Neural progenitor cell (in vitro differentiated cells): Measurements from ENCODE around the gene PEX7. TPM values are rescaled to one million over a fixed set of nuclear protein-coding genes. Genes with fewer than 3 reads are reported as not detected.

Experiments
- DNase-seq: peaks from one replicate; pipeline ENCODE4 v3.0.0-alpha.2; 2016; ENCODE audit warnings: low spot score
- H2AFZ ChIP-seq: fragments of 200-600 bp; sonication (generic); replicated peaks from 2 replicates; pipeline ENCODE4 v1.6.1; 2016; ENCODE audit warnings: antibody characterized with exemption
- H3F3A ChIP-seq: fragments of 200-600 bp; sonication (generic); 2 replicates; pipeline ENCODE4 v1.6.1; 2016; ENCODE audit warnings: antibody characterized with exemption, low read depth
- H3K27ac ChIP-seq: fragments of 200-600 bp; sonication (generic); 2 replicates; pipeline ENCODE4 v1.5.1; 2016; ENCODE audit warnings: mild to moderate bottlenecking
- H3K27me3 ChIP-seq: fragments of 200-600 bp; sonication (generic); 2 replicates; pipeline ENCODE4 v1.6.1; 2016; ENCODE audit warnings: mild to moderate bottlenecking, moderate library complexity
- H3K36me3 ChIP-seq: fragments of 200-600 bp; sonication (generic); 2 replicates; pipeline ENCODE4 v1.5.1; 2016
- H3K4me1 ChIP-seq: fragments of 200-600 bp; sonication (generic); 2 replicates; pipeline ENCODE4 v1.6.1; 2016; ENCODE audit warnings: mixed run types
- H3K4me2 ChIP-seq: fragments of 200-600 bp; sonication (generic); 2 replicates; pipeline ENCODE4 v1.6.1; 2016
- H3K4me3 ChIP-seq: fragments of 200-600 bp; sonication (generic); 2 replicates; pipeline ENCODE4 v1.5.1; 2016
- H3K79me2 ChIP-seq: fragments of 200-600 bp; sonication (generic); 2 replicates; pipeline ENCODE4 v1.6.1; 2016; ENCODE audit warnings: low read depth
- H3K9ac ChIP-seq: fragments of 200-600 bp; sonication (generic); 2 replicates; pipeline ENCODE4 v1.6.1; 2016
- H3K9me3 ChIP-seq: fragments of 200-600 bp; sonication (generic); 2 replicates; pipeline ENCODE4 v1.5.1; 2016; ENCODE audit warnings: low read depth
- H4K20me1 ChIP-seq: fragments of 200-600 bp; sonication (generic); 2 replicates; pipeline ENCODE4 v1.6.1; 2016; ENCODE audit warnings: low read depth
- H3K27ac Mint-ChIP-seq: 3 replicates; pipeline ENCODE4 v1.8.0; 2021; ENCODE audit warnings: mixed read lengths
- H3K27me3 Mint-ChIP-seq: 2 replicates; pipeline ENCODE4 v1.8.0; 2022; ENCODE audit warnings: low read depth, mild to moderate bottlenecking, inconsistent platforms, moderate library complexity, mixed read lengths; ENCODE audit not compliant: insufficient read depth
- H3K36me3 Mint-ChIP-seq: 3 replicates; pipeline ENCODE4 v1.8.0; 2021; ENCODE audit warnings: mixed read lengths
- H3K4me1 Mint-ChIP-seq: 3 replicates; pipeline ENCODE4 v1.8.0; 2021; ENCODE audit warnings: mixed read lengths
- H3K4me3 Mint-ChIP-seq: 3 replicates; pipeline ENCODE4 v1.8.0; 2021; ENCODE audit warnings: mild to moderate bottlenecking, moderate library complexity, mixed read lengths
- H3K9me3 Mint-ChIP-seq: 3 replicates; pipeline ENCODE4 v1.8.0; 2020; ENCODE audit warnings: mixed read lengths
- CTCF ChIP-seq: fragments of 200-600 bp; sonication (generic); IDR thresholded peaks from 2 replicates; pipeline ENCODE4 v1.5.1; 2017; ENCODE audit warnings: antibody characterized with exemption, mild to moderate bottlenecking
- EZH2 ChIP-seq: fragments of 200-600 bp; sonication (generic); IDR thresholded peaks from 2 replicates; pipeline ENCODE4 v1.6.1; 2017; ENCODE audit warnings: antibody characterized with exemption, mild to moderate bottlenecking, moderate library complexity
- EZH2phosphoT487 ChIP-seq: fragments of 200-600 bp; sonication (generic); IDR thresholded peaks from 2 replicates; pipeline ENCODE4 v1.6.1; 2017; ENCODE audit warnings: antibody characterized with exemption
- total RNA-seq: library from RNA; depleted of rRNA; stranded (reverse); fragments of >200 nt; gene quantifications from 2 replicates; pipeline ENCODE4 v1.2.3, GENCODE V29; 2015; ENCODE audit warnings: low replicate concordance

Gene PEX7
- total RNA-seq, 1 donor from 2014 or later, result 16.9 TPM

- no peak overlapping the region for H3K27ac Mint-ChIP-seq
- peaks cover 5% of the 10 kb centered on the region for H3K36me3 Mint-ChIP-seq
- Histone ChIP-seq H3K79me2 (no peaks in the 10 kb centered on the region), H3K36me3 (no peaks in the 10 kb centered on the region), H3K4me3 (peak overlapping the region; percentile 51), H4K20me1 (no peaks in the 10 kb centered on the region), H3K27ac (no peak overlapping the region), H3K9ac (no peak overlapping the region), H3K4me1 (peaks cover 5% of the 10 kb centered on the region), H3F3A (no peaks in the 10 kb centered on the region), H3K4me2 (peak overlapping the region; percentile 78), H2AFZ (no peak overlapping the region), H3K27me3 (peaks cover 67% of the 10 kb centered on the region), H3K9me3 (no peaks in the 10 kb centered on the region)
- H3K9me3 Mint-ChIP-seq, result peaks cover 3% of the 10 kb centered on the region
- peak overlapping the region; percentile 92 for H3K4me3 Mint-ChIP-seq
- H3K27me3 Mint-ChIP-seq, result peaks cover 26% of the 10 kb centered on the region
- DNase-seq, result no peak
- H3K4me1 Mint-ChIP-seq, result peaks cover 6% of the 10 kb centered on the region
- no peak for TF ChIP-seq CTCF
- TF ChIP-seq EZH2phosphoT487, result no peak
- TF ChIP-seq EZH2, result no peak
Observed at GRCh38 chr6:136793363-136793762, 29.0 kb upstream of the PEX7 start.

- no peaks in the 10 kb centered on the region for H3K79me2 ChIP-seq
- no peak for DNase-seq
- no peaks in the 10 kb centered on the region for H3F3A ChIP-seq
- TF ChIP-seq EZH2phosphoT487, result no peak
- TF ChIP-seq EZH2, result no peak
- no peak for TF ChIP-seq CTCF
- Mint-ChIP-seq H3K4me1 (peaks cover 6% of the 10 kb centered on the region), H3K27me3 (peaks cover 25% of the 10 kb centered on the region), H3K4me3 (no peak overlapping the region), H3K9me3 (peaks cover 3% of the 10 kb centered on the region), H3K36me3 (peaks cover 5% of the 10 kb centered on the region), H3K27ac (no peak overlapping the region)
- no peak overlapping the region for H3K4me2 ChIP-seq
- no peak overlapping the region for H3K4me3 ChIP-seq
- peaks cover 5% of the 10 kb centered on the region for H3K4me1 ChIP-seq
- H3K9me3 ChIP-seq, result no peaks in the 10 kb centered on the region
- no peaks in the 10 kb centered on the region for H3K36me3 ChIP-seq
- no peak overlapping the region for H2AFZ ChIP-seq
- H3K27me3 ChIP-seq, result peaks cover 49% of the 10 kb centered on the region
- no peaks in the 10 kb centered on the region for H4K20me1 ChIP-seq
- no peak overlapping the region for H3K9ac ChIP-seq
- no peak overlapping the region for H3K27ac ChIP-seq
Observed at GRCh38 chr6:136795386-136795785, 27.0 kb upstream of the PEX7 start.

DNA sequence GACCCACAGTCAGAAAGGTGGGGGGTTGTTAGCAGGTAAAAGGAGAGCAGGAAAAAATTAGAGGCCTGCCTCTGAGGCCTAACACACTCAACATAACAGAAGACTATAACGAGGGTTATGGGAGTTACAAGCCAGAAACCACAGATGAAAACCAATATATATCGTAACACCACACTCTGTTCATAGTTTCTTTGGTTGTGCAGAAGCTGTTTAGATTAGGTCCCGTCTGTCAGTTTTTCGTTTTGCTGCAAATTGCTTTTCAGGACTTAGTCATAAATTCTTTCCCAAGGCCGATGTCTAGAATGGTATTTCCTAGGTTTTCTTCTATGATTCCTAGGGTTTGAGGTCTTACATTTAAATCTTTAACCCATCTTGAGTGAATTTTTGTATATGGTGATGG lies 26.4 kb upstream of the PEX7 start:
- H3K4me3 Mint-ChIP-seq, result no peak overlapping the region
- Histone ChIP-seq H2AFZ (no peak overlapping the region), H3K4me2 (no peak overlapping the region), H3K27me3 (peaks cover 43% of the 10 kb centered on the region), H3K36me3 (no peaks in the 10 kb centered on the region), H3K27ac (no peak overlapping the region), H3K4me1 (peaks cover 5% of the 10 kb centered on the region), H3K79me2 (no peaks in the 10 kb centered on the region), H3F3A (no peaks in the 10 kb centered on the region), H4K20me1 (no peaks in the 10 kb centered on the region), H3K9ac (no peak overlapping the region), H3K4me3 (no peak overlapping the region), H3K9me3 (no peaks in the 10 kb centered on the region)
- H3K9me3 Mint-ChIP-seq, result peaks cover 3% of the 10 kb centered on the region
- H3K4me1 Mint-ChIP-seq, result peaks cover 5% of the 10 kb centered on the region
- H3K27me3 Mint-ChIP-seq, result peaks cover 19% of the 10 kb centered on the region
- DNase-seq, result no peak
- TF ChIP-seq EZH2 (no peak), EZH2phosphoT487 (no peak), CTCF (no peak)
- peaks cover 5% of the 10 kb centered on the region for H3K36me3 Mint-ChIP-seq
- no peak overlapping the region for H3K27ac Mint-ChIP-seq
